ENCODE measurements around the gene SWSAP1.

The SWSAP1 gene

DNA sequence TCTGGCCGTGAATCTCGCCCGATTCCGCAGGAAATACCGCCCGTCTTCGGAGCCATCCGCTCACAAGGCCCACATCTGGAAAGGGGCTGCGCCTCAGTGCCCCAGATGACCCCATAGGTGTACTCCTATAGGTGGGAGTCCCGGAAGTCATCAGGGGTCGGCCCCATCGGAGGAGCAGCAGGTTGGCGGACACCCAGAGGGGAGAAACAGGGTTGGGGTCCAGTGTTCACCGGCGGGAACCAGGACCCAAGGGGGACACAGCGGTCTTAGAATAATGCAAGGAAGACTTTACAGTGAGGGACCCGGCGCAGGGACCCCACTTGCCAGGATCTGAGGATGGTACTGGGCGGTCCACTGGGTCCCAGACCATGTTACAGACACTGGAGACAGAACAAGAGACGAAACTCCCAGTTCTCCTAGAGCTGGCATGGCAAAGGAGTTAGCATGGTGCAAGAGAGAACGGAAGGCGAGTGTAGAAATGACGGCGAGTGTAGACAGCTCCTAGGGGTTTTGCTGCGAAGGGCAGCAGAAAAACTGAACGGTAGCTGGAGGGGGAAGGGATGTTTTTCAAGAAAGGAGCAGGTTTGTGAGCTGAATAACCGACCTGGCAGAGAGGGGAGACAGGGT, 48.8 kb downstream of the SWSAP1 start:
- TF ChIP-seq, protein P1, sequence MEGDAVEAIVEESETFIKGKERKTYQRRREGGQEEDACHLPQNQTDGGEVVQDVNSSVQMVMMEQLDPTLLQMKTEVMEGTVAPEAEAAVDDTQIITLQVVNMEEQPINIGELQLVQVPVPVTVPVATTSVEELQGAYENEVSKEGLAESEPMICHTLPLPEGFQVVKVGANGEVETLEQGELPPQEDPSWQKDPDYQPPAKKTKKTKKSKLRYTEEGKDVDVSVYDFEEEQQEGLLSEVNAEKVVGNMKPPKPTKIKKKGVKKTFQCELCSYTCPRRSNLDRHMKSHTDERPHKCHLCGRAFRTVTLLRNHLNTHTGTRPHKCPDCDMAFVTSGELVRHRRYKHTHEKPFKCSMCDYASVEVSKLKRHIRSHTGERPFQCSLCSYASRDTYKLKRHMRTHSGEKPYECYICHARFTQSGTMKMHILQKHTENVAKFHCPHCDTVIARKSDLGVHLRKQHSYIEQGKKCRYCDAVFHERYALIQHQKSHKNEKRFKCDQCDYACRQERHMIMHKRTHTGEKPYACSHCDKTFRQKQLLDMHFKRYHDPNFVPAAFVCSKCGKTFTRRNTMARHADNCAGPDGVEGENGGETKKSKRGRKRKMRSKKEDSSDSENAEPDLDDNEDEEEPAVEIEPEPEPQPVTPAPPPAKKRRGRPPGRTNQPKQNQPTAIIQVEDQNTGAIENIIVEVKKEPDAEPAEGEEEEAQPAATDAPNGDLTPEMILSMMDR (IDR thresholded peaks at IDR 0.05; ENCODE audit: insufficient read depth, low read depth, low read length, missing control alignments), result no peak
- no peak for DNase-seq (ENCODE audit: low read depth)
- H3K4me3 ChIP-seq (ENCODE audit: low read depth, low read length), result no peak overlapping the region

DNA sequence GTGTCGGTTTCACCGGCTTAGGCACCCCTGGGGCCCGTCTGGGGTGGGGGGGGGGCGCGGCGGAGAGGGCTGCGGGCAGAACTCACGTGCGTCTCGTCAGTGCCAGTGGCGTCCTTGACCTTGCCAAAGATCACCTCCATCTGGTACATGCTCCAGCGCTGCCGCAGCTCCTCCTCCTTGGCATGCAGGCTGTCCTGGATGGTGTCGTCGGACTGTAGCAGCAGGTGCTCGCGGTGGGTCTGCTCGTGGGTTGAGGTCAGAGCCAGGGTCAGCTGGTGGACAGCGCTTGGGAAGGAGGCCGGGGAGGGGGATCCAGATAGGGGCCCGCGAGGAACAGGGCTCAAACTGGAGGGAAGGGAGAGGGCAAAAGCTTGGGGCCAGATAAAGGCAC, 49.3 kb downstream of the SWSAP1 start:
- no peak overlapping the region for H3K4me3 ChIP-seq (ENCODE audit: low read depth, low read length)
- DNase-seq (ENCODE audit: low read depth), result no peak
- TF ChIP-seq, protein P1 (IDR thresholded peaks at IDR 0.05; ENCODE audit: insufficient read depth, low read depth, low read length, missing control alignments), result no peak
